Stimulated activated CD4-positive, alpha-beta T cell treated with anti-CD3 and anti-CD28 coated beads, Interleukin-4, amount 100 ng/mL, for 1 hour (primary cell): ENCODE results near the gene SLC16A8.

Source experiments
- DNase-seq: peaks from one replicate; pipeline ENCODE4 v3.0.0-alpha.2; 2020

SLC16A8 gene

GRCh38 chr22:38071421-38072321 lies 12.3 kb downstream of the SLC16A8 start:
- DNase-seq, result no peak

DNA sequence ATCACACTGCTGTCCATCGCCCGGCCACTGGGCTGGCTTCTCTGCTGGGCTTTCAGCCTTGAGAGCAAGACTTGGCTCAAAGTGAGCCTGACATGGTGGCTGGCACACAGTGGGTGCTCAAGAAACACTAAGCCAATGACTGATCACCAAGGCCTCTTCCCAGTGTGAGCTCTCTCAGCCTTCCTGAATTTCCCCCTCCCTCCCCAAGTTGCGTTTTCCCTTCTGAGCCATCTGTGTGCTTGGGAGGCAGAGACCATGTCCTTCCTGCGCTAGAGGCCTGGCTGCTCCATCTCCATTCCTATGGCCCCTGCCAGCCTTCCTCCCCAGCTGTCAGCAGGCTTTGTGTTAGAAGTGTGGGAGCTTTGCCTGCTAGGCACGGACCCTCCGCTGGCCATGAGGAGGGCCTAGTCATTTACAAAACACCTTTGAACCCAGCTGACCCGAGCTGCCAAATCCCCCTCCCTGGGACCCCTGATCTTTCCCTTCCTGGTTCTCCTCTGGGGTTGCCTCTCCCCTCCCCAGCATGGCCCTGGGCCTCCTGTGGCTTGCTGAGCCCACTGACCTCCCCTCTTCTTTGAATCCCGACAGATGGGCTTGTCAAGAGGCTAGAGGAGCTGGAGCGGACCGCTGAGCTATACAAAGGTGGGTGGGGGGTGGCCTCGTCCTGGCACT lies 13.6 kb downstream of the SLC16A8 start:
- no peak for DNase-seq

GRCh38 chr22:38069372-38070249 lies 14.4 kb downstream of the SLC16A8 start:
- DNase-seq, result no peak

DNA sequence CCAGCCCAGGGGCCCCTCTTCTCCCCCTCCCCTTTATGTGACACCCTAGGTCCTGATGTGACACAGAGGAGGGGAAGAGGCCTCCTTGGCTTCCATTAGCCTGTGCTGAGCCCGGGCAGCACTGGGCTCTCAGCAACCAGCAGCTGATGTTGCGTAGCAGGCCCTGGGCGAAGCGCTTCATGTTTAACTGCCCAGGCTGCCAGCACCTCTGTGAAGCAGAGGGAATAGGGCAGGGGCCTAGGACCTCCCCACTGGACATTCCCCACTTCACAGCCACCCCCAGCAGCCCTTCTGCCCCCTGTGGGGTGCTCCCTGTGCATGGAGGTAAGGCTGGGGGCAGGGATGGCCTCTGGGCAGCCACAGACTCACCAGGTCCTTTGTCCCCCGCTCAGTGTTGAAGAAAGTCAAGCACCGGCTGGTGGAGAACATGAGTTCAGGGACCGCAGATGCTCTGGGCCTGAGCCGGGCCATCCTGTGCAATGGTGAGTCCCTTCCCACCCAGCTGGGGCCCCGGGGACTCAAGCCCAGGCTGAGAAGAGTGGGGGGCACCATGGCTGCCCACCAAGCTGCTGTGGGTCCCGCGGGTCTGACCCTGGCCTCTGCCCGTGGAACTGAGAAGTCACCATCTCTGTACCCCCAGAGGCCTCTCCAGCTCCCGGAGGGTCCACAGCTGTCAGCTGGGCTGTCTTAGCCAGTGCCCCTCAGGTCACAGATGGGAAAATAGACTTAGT lies 15.2 kb downstream of the SLC16A8 start:
- DNase-seq, result no peak

DNA sequence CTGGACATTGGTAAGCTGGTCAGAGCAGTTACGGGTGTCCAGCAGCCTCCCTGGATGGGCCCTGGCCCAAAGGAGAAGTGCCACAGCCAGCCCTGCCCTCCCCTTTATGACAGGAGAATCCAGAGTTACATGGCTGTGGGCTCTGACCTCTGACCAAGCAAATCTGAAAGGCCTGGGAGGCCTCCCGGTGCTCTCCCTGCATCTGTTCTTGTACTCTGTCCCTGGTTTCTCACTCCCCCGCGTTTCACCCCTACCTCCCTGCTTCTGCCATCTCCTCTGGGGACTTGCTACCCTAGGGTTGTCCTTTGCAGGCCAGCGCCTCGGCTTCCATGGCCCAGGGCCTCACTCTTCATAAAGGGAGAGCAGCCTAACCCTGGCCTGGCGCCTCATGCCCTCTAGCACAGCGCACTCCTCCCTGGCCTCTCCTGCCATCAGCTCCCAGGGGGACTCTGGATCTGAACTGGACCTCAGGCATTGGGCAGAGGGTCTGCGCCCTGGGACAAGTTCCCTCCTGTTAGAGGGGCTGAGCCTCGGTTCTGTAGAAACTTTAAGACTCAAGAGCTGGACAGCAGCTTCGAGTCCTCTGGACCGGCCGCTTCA lies 16.1 kb downstream of the SLC16A8 start:
- DNase-seq, result no peak

- no peak for DNase-seq
These were observed 17.0 kb downstream of the SLC16A8 start for GRCh38 chr22:38067028-38067415.

- no peak for DNase-seq
These were observed 17.5 kb downstream of the SLC16A8 start for GRCh38 chr22:38066381-38067027.

DNA sequence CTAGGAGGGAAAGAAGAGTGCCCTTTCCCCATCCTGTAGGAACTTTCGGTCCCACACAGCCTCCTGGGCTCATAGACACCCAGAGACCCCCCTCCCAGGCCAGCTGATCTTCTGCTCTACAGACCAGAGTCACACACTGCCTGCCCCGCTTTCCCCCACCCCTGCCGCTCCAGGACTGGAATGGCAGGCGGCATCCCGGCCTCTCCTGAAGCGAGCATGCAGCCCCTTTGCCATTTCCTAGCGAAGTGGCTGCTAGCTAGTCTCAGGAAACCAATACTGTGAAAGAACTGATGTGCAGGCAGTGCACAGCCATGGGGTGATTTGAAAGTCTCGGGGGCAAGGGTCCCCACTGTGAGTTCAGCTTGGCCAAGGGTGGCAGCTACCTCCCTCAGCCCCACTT lies 18.4 kb downstream of the SLC16A8 start:
- DNase-seq, result no peak

DNA sequence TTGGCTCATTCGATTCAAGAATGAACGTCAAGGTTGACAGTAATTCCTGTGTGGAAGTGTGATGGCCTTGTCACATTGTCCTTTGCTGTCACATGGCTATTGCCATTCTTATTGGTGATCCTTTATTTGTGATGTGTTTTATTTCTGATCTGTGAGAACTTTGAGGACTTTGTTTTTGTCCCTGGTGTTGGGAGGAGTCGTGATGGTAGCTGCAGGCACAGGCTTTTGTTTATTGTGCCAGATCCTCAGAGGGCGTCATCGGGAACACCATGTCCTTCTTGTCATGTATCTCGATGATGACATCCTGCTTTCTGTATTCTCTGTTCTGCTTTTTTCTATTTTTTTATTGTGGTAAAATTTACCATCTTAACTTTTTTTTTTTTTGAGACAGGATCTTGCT lies 21.2 kb downstream of the SLC16A8 start:
- no peak for DNase-seq

- peak; percentile 80 for DNase-seq
These were observed 26.8 kb downstream of the SLC16A8 start, which contains the start of gene PICK1 for GRCh38 chr22:38056969-38057891. PICK1 (plus strand) TSS chr22:38057404; CDS start chr22:38057810, 406 bp downstream.

GRCh38 chr22:38051900-38052862 lies 31.8 kb downstream of the SLC16A8 start:
- peak; percentile 79 for DNase-seq

DNA sequence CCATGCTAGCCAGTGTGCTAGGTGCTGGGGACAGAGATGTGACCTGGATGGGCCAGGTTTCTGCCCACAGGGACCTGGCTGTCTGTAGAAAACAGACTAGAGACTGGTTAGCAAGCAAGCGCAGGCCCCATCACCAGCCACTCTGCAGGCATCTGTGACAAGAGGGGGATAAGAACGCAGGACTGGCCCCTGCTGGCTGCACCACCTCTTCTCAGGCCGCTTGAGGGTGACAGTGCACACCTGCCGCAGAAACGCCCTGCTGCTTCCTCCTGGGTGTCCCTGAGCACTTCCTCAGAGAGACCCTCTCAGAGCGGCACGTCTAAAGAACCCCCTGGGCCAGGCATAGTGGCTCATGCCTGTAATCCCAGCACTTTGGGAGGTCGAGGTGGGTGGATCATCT lies 32.7 kb downstream of the SLC16A8 start:
- no peak for DNase-seq

DNA sequence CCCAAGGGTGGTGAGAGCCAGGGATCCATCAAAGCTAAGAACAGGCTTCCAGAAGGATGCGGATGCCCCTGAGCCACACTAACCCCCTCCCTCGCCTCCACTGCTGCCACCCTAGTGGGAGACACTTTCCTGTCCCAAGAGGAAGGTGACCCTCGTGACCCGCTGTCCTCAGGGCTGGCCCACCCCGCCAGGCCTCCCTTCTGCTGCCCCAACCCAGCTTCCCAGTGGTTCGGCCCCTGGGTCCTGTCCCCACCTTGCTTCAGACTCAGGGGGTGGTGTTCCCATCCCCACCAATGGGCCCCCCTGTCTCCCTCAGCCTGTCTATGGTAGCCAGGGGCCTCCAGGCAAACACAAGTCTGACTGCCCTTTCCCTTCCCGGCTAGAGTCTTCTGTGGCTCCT lies 33.3 kb downstream of the SLC16A8 start:
- no peak for DNase-seq

DNA sequence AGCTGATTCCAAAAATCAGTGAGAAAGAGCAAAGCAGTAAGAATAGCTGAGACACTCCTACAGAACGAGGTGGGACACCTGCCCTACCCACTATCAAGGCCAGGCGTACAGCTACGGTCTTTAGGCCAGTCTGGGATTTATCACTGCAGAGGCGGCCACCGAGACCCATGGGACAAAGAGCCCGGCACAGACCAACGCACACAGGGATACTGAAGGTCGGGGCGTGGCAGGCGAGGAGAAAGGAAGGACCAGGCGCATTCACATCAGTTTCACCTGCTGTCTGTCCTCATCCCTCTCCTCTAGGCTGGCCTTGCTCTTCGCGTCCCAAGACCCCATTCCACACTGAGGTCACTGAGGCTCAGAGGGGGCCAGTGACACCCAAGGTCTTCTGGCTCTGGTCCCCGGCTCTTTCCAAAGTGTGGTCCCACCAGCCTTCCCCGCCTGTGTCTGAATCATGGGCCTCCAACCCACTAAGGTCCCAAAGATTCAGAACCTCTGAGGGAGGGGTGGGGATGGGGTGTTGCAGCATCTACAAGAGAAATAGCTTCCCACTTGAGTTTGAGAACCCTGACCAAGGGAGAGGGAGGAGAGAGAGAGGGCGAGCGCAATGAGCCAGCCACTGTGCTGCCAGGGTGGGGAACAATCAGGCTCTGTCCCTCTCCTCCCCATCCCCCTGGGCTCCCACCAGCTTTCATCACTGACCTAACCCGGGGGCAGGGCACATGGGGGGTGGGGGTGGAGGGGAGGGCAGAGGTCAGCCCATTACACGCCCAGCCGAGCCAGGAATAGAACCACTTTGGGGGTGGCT lies 34.0 kb downstream of the SLC16A8 start:
- no peak for DNase-seq

DNA sequence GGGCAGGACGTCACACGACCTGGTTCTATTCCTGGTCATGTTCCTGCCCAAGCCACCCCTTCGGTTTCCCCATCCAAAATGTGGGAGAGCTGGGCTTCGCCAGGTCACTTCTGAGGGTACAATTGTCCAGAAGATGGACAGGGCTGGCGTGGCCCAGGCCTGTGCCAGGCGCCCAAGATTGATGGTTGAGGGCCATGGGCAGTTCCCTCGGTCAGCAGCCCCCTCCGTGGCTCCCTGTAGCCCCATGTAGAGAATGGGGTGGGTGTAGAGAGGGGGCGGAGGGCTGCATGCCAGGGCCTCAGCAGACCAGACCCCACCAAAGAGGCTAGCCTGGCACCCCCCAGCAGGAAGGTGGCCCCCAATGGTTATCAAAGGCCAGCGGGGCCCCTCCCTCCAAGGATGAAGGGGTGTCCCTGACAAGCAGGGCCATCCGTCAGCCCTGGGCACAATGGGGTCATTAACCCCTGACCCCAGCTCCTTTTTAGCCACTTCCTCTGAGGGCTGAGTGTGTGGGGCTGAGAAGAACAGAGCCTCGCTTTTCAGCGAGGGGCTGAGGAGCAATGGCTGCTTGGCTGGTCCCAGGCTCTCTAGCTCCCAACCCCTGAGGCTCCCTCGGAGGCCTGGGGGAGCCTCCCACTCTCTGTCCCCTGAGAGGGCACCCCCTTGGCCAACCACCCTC lies 37.8 kb downstream of the SLC16A8 start:
- DNase-seq, result no peak

DNA sequence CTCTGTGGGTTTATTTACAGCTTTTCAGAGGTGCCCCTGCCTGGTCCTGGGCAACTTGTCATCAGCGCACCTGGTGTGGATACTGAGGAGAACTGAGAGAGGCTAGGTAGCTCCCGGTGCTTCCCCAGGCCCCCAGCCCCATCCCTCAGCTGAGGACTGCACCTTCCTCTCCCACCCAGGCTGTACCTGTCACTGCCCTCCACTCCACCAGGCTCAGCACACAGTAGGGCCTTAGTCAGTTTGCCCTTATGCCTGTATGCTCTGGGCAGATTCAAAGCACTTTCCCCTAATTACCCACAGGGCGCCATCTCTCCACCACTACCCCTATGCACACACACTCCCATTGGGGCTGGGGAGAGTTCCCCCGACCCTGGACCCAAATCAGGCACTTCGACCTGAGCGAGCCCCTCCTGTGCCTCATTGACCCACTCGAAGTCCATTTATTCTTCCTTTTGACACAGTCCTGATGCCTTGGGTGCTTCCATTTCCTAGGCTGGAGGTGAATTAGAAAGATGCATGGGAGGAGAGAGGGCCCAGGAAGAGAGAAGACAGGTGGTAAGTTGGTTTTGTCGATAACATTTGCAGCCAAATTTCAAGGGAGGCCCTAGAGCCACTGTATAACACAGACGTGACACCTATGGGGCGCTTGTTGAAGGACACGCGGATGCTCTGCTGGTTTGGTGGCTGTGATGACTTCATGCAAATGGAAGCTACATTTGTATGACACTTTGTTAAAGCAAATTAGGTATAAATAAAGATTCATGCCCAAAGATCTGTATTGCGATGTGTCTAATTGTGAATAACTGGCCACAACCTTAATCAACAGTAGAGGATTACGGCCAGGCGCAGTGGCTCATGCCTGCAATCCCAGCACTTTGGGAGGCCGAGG lies 40.6 kb downstream of the SLC16A8 start:
- no peak for DNase-seq

DNA sequence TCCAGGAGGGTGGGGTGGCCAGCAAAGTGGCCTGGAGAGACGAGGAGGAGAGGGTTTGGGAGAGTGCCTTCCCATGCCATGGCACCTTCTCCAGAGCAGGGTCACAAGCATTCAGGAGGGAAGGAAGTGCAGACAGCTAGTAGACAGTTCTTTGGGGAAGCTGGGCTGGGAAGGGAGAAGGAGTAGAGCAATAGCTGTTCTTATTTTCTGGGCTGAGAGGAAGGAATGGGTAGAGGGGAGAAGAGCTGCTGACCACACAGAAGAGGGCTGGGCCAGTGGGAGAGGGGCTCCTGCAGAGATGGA lies 41.5 kb downstream of the SLC16A8 start:
- no peak for DNase-seq
